K562 (cell line): ENCODE measurements around the gene HSD17B12. TPM values are rescaled to one million over a fixed set of nuclear protein-coding genes. Genes with fewer than 3 reads are reported as not detected.

Experiments
- BHLHE40 ChIP-seq: IDR thresholded peaks from 2 replicates; pipeline ENCODE4 v1.6.1; 2011; ENCODE audit warnings: low read length, improper control_type of control experiment
- CCNT2 ChIP-seq: IDR thresholded peaks from 2 replicates; pipeline ENCODE4 v1.6.1; 2011; ENCODE audit warnings: borderline replicate concordance, low read depth, mild to moderate bottlenecking, moderate library complexity, mixed read lengths, low read length; ENCODE audit not compliant: insufficient read length; ENCODE audit errors: extremely low read depth
- CHD2 ChIP-seq: IDR thresholded peaks from 2 replicates; pipeline ENCODE4 v1.6.1; 2011; ENCODE audit warnings: low read depth, low read length
- CREM ChIP-seq: IDR thresholded peaks from 2 replicates; pipeline ENCODE4 v1.6.1; 2014; ENCODE audit warnings: antibody characterized with exemption, low read depth
- EP400 ChIP-seq: fragments of 450-650 bp; IDR thresholded peaks from 2 replicates; pipeline ENCODE4 v1.6.1; 2017; ENCODE audit warnings: antibody characterized with exemption, mild to moderate bottlenecking, moderate library complexity
- FOXM1 ChIP-seq, 2 experiments: fragments of 450-650 bp in 1 of 2; sonication (generic) in 1 of 2; formaldehyde crosslinking in 1 of 2; IDR thresholded peaks; 2 replicates each; pipeline versions ENCODE4 v1.6.1 to v1.9.0; 2017 to 2022; ENCODE audit warnings: low read depth in 2 of 2, mild to moderate bottlenecking in 2 of 2, missing genetic modification reagents in 1 of 2, moderate library complexity in 1 of 2
- GATA2 ChIP-seq: sonication (generic); formaldehyde crosslinking; IDR thresholded peaks from 2 replicates; pipeline ENCODE4 v1.4.0; 2020; ENCODE audit warnings: mild to moderate bottlenecking, missing genetic modification reagents
- GATAD2B ChIP-seq: fragments of 450-650 bp; IDR thresholded peaks from 2 replicates; pipeline ENCODE4 v1.6.1; 2017; ENCODE audit warnings: mild to moderate bottlenecking, borderline replicate concordance
- HNRNPH1 ChIP-seq: fragments of 200-400 bp; formaldehyde crosslinking; optimal IDR thresholded peaks from 2 replicates; pipeline ENCODE3; 2017; ENCODE audit warnings: low read depth, mild to moderate bottlenecking, low read length, moderate library complexity
- KDM4B ChIP-seq, 2 experiments: fragments of 450-650 bp in 1 of 2; sonication (generic) in 1 of 2; IDR thresholded peaks; 2 replicates each; pipeline ENCODE4 v1.6.1; 2016 to 2017; ENCODE audit warnings: borderline replicate concordance in 2 of 2, antibody characterized with exemption in 1 of 2, low read depth in 1 of 2, mild to moderate bottlenecking in 1 of 2
- LCOR ChIP-seq: sonication (generic); formaldehyde crosslinking; IDR thresholded peaks from 2 replicates; pipeline ENCODE4 v1.8.0; 2022; ENCODE audit warnings: mild to moderate bottlenecking, missing genetic modification reagents
- NEUROD1 ChIP-seq: fragments of 150-350 bp; IDR thresholded peaks from 2 replicates; pipeline ENCODE4 v1.6.1; 2014; ENCODE audit warnings: borderline replicate concordance, low read length, low read depth; ENCODE audit not compliant: partially characterized antibody
- PTTG1 ChIP-seq: fragments of 450-650 bp; IDR thresholded peaks from 2 replicates; pipeline ENCODE4 v1.6.1; 2016; ENCODE audit warnings: low read depth, mild to moderate bottlenecking, missing genetic modification characterization, missing compliant biosample characterization
- SPI1 ChIP-seq: IDR thresholded peaks from 2 replicates; pipeline ENCODE4 v1.6.1; 2011; ENCODE audit warnings: low read depth, low read length, control low read depth, borderline replicate concordance
- TAF9B ChIP-seq: fragments of 450-650 bp; IDR thresholded peaks from 2 replicates; pipeline ENCODE4 v1.6.1; 2018; ENCODE audit warnings: mild to moderate bottlenecking; ENCODE audit not compliant: partially characterized antibody
- ZNF280B ChIP-seq: fragments of 250-450 bp; sonication (Bioruptor Pico); IDR thresholded peaks from 2 replicates; pipeline ENCODE4 v1.5.1; 2021; ENCODE audit warnings: mild to moderate bottlenecking
- ZNF583 ChIP-seq: fragments of 250-450 bp; sonication (Bioruptor Pico); IDR thresholded peaks from 2 replicates; pipeline ENCODE4 v1.4.0; 2020
- ZNF764 ChIP-seq: fragments of 250-450 bp; sonication (Bioruptor Pico); IDR thresholded peaks from 2 replicates; pipeline ENCODE4 v1.4.0; 2020; ENCODE audit warnings: low read depth, mild to moderate bottlenecking, moderate library complexity
- ZSCAN29 ChIP-seq: fragments of 450-650 bp; IDR thresholded peaks from 2 replicates; pipeline ENCODE4 v1.6.1; 2017
- polyA plus RNA-seq, 8 experiments: library from polyadenylated mRNA; depleted of rRNA in 4 of 8; stranded (reverse) in 5 of 8; unstranded in 3 of 8; fragments of >200 nt; fragmentation: Nextera tagmentation in 2 of 8; fragmentation: Illumina TruSeq in 1 of 8; extraction: Ambion mirVana in 2 of 8; extraction: Trizol in 1 of 8; gene quantifications; 2 replicates each; pipeline versions ENCODE4 v1.2.1 to v1.2.3, GENCODE V29; 2011 to 2014; ENCODE audit warnings: inconsistent platforms in 1 of 8, missing spikeins in 1 of 8
- total RNA-seq, 7 experiments: library from RNA; depleted of rRNA in 6 of 7; stranded (reverse); fragments of >200 nt in 6 of 7; fragmentation: Illumina TruSeq in 2 of 7; extraction: Trizol in 2 of 7; gene quantifications; 2 replicates each; pipeline versions ENCODE4 v1.2.1 to v1.2.3, GENCODE V29; 2011 to 2021; ENCODE audit warnings: low replicate concordance in 1 of 7
- TF ChIP-seq, protein P1 (sequence below): fragments of 250-450 bp; sonication (Bioruptor Pico); IDR thresholded peaks from 2 replicates; pipeline ENCODE4 v1.8.0; 2021; ENCODE audit warnings: moderate library complexity, mild to moderate bottlenecking, inconsistent platforms
- TF ChIP-seq, protein P2 (sequence below): fragments of 450-650 bp; formaldehyde crosslinking; IDR thresholded peaks from 2 replicates; pipeline ENCODE4 v1.4.0; 2020; ENCODE audit warnings: mild to moderate bottlenecking
- TF ChIP-seq, protein P3 (sequence below): IDR thresholded peaks from 2 replicates; pipeline ENCODE4 v1.6.1; 2011; ENCODE audit not compliant: insufficient read length; ENCODE audit errors: extremely low read depth
- TF ChIP-seq, protein P4 (sequence below), 2 experiments: IDR thresholded peaks; 2 replicates each; pipeline ENCODE4 v1.6.1; 2011; ENCODE audit warnings: borderline replicate concordance in 1 of 2, control low read depth in 1 of 2, low read depth in 1 of 2, low read length in 1 of 2, mild to moderate bottlenecking in 1 of 2, mixed read lengths in 1 of 2, moderate library complexity in 1 of 2; ENCODE audit not compliant: insufficient read depth in 1 of 2, insufficient read length in 1 of 2, poor library complexity in 1 of 2, severe bottlenecking in 1 of 2; ENCODE audit errors: extremely low read depth in 1 of 2
- TF ChIP-seq, protein P5 (sequence below): fragments of 450-650 bp; IDR thresholded peaks from 2 replicates; pipeline ENCODE4 v1.6.1; 2016

The HSD17B12 gene
- total and polyA plus RNA-seq, 9 of the 15 experiments (the other 6 are each of a cell fraction or from before 2014, with no cell fraction given), result 9.1 to 34.5 (median 23.3) TPM

DNA sequence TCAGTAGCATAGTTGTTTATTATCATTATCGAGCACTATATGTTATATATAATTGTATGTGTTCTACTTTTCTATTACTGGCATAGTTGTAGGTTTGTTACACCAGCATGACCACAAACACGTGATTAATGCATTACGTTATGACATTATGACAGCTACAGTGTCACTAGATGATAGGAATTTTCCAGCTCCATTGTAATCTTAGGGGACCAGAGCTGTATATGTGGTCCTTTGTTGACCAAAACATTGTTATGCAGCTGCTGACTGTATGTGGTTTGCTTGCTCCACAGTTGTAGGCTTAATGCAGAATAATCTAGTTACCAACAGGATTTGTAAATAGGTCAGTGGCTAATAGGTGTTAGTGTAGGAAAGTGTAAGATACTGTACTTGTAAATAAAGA lies 66.1 kb downstream of the HSD17B12 start (continued):
- no peak for TF ChIP-seq KDM4B (IDR thresholded peaks at IDR 0.05; ENCODE audit: borderline replicate concordance in 2 of 2, low read depth in 1 of 2)
- TF ChIP-seq CREM, result peak; percentile 79
- TF ChIP-seq FOXM1 (IDR thresholded peaks at IDR 0.05; ENCODE audit: low read depth), result peak; percentile 21; the same call in 1 of the 2 replicates
- TF ChIP-seq FOXM1 (CRISPR knock-in tag; IDR thresholded peaks at IDR 0.05; ENCODE audit: low read depth), result no peak
- peak; percentile 34 for TF ChIP-seq CCNT2
- TF ChIP-seq, protein P1, sequence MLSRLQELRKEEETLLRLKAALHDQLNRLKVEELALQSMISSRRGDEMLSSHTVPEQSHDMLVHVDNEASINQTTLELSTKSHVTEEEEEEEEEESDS (CRISPR knock-in tag), result no peak
- no peak; the same call in 1 of the 2 replicates for TF ChIP-seq EP400
- TF ChIP-seq PTTG1 (tag), result no peak
- no peak for TF ChIP-seq GATA2
- TF ChIP-seq SPI1, result no peak
- TF ChIP-seq, protein P2, sequence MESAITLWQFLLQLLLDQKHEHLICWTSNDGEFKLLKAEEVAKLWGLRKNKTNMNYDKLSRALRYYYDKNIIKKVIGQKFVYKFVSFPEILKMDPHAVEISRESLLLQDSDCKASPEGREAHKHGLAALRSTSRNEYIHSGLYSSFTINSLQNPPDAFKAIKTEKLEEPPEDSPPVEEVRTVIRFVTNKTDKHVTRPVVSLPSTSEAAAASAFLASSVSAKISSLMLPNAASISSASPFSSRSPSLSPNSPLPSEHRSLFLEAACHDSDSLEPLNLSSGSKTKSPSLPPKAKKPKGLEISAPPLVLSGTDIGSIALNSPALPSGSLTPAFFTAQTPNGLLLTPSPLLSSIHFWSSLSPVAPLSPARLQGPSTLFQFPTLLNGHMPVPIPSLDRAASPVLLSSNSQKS (CRISPR knock-in tag), result no peak
- TF ChIP-seq HNRNPH1, result no peak
- TF ChIP-seq LCOR (CRISPR knock-in tag), result peak; percentile 66; the same call in 1 of the 2 replicates
- peak; percentile 81 for TF ChIP-seq BHLHE40
- TF ChIP-seq GATAD2B, result 0 out of 2 replicates have a peak, but pooled peaks have one; percentile 10
- no peak for TF ChIP-seq TAF9B
- TF ChIP-seq ZNF583 (CRISPR knock-in tag), result no peak
- TF ChIP-seq, protein P3, sequence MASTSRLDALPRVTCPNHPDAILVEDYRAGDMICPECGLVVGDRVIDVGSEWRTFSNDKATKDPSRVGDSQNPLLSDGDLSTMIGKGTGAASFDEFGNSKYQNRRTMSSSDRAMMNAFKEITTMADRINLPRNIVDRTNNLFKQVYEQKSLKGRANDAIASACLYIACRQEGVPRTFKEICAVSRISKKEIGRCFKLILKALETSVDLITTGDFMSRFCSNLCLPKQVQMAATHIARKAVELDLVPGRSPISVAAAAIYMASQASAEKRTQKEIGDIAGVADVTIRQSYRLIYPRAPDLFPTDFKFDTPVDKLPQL, result no peak
- no peak for TF ChIP-seq ZNF764 (CRISPR knock-in tag)
- TF ChIP-seq, protein P4, sequence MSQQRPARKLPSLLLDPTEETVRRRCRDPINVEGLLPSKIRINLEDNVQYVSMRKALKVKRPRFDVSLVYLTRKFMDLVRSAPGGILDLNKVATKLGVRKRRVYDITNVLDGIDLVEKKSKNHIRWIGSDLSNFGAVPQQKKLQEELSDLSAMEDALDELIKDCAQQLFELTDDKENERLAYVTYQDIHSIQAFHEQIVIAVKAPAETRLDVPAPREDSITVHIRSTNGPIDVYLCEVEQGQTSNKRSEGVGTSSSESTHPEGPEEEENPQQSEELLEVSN (IDR thresholded peaks at IDR 0.05; ENCODE audit: borderline replicate concordance in 1 of 2, extremely low read depth in 1 of 2, insufficient read depth in 1 of 2, insufficient read length in 1 of 2, low read depth in 1 of 2, low read length in 1 of 2, poor library complexity in 1 of 2, severe bottlenecking in 1 of 2), result no peak
- TF ChIP-seq ZSCAN29, result no peak
- TF ChIP-seq, protein P5, sequence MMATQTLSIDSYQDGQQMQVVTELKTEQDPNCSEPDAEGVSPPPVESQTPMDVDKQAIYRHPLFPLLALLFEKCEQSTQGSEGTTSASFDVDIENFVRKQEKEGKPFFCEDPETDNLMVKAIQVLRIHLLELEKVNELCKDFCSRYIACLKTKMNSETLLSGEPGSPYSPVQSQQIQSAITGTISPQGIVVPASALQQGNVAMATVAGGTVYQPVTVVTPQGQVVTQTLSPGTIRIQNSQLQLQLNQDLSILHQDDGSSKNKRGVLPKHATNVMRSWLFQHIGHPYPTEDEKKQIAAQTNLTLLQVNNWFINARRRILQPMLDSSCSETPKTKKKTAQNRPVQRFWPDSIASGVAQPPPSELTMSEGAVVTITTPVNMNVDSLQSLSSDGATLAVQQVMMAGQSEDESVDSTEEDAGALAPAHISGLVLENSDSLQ, result peak; percentile 65
- no peak for TF ChIP-seq CHD2
- TF ChIP-seq NEUROD1, result no peak
- no peak for TF ChIP-seq ZNF280B (CRISPR knock-in tag)
